Endodermal cell (in vitro differentiated cells): ENCODE measurements around the gene MOGAT1. TPM values are rescaled to one million over a fixed set of nuclear protein-coding genes. Genes with fewer than 3 reads are reported as not detected.

Experiments
- DNase-seq: peaks from one replicate; pipeline ENCODE4 v3.0.0-alpha.2; 2017
- H3K27ac ChIP-seq: 2 replicates; pipeline ENCODE4 v1.5.1; 2013; ENCODE audit warnings: mild to moderate bottlenecking, low read depth, low read length, moderate library complexity
- H3K27me3 ChIP-seq: 2 replicates; pipeline ENCODE4 v1.6.1; 2013; ENCODE audit warnings: mild to moderate bottlenecking, low read length, moderate library complexity; ENCODE audit not compliant: insufficient read depth, control insufficient read depth, poor library complexity, severe bottlenecking
- H3K36me3 ChIP-seq: 2 replicates; pipeline ENCODE4 v1.7.0; 2013; ENCODE audit warnings: mild to moderate bottlenecking, low read length, moderate library complexity; ENCODE audit not compliant: control insufficient read depth, insufficient read depth
- H3K4me1 ChIP-seq: one replicate; pipeline ENCODE4 v1.7.0; 2013; ENCODE audit warnings: low read length; ENCODE audit not compliant: control insufficient read depth, insufficient read depth
- H3K4me3 ChIP-seq: 2 replicates; pipeline ENCODE4 v1.5.1; 2013; ENCODE audit warnings: mild to moderate bottlenecking, low read length, moderate library complexity
- H3K9ac ChIP-seq: 2 replicates; pipeline ENCODE4 v1.6.1; 2013; ENCODE audit warnings: mild to moderate bottlenecking, low read length, moderate library complexity; ENCODE audit not compliant: poor library complexity, severe bottlenecking; ENCODE audit errors: extremely low read depth
- H3K9me3 ChIP-seq: 2 replicates; pipeline ENCODE4 v1.6.1; 2013; ENCODE audit warnings: mild to moderate bottlenecking, low read length, moderate library complexity; ENCODE audit not compliant: control insufficient read depth
- H3K27ac Mint-ChIP-seq: 2 replicates; pipeline ENCODE4 v1.8.0; 2020; ENCODE audit warnings: mixed read lengths
- H3K27me3 Mint-ChIP-seq: 2 replicates; pipeline ENCODE4 v1.8.0; 2021; ENCODE audit warnings: mild to moderate bottlenecking, mixed read lengths; ENCODE audit not compliant: insufficient read depth
- H3K36me3 Mint-ChIP-seq: 2 replicates; pipeline ENCODE4 v1.8.0; 2020; ENCODE audit warnings: low read depth, mixed read lengths
- H3K4me1 Mint-ChIP-seq: 2 replicates; pipeline ENCODE4 v1.8.0; 2020; ENCODE audit warnings: mixed read lengths
- H3K4me3 Mint-ChIP-seq: 2 replicates; pipeline ENCODE4 v1.8.0; 2020; ENCODE audit warnings: mild to moderate bottlenecking, moderate library complexity, mixed read lengths
- H3K9me3 Mint-ChIP-seq: 2 replicates; pipeline ENCODE4 v1.8.0; 2020; ENCODE audit warnings: mild to moderate bottlenecking, mixed read lengths
- CTCF ChIP-seq: fragments of 200-600 bp; sonication (generic); conservative IDR thresholded peaks from 2 replicates; pipeline ENCODE4 v1.5.0; 2021; ENCODE audit warnings: antibody characterized with exemption, mild to moderate bottlenecking
- WGBS, 2 experiments: methylation state at CpG; one replicate each; pipeline versions ENCODE4 v1.1.5 to v1.1.7; 2013; ENCODE audit warnings: missing lambda C conversion rate in 2 of 2, mixed read lengths in 1 of 2; ENCODE audit not compliant: insufficient coverage in 1 of 2, insufficient read length in 1 of 2; 5-methylcytosine and 5-hydroxymethylcytosine counted together
- total RNA-seq, 2 donors: library from RNA; stranded (reverse); fragmentation: NEBNext Ultra II Directional in 1 of 2; extraction: Animal tissue kit (Norgen Biotek cat#: 25700) in 1 of 2; gene quantifications; 2 replicates in 1 of 2; 3 replicates in 1 of 2; pipeline ENCODE4 v1.2.1, GENCODE V29; 2021

Gene MOGAT1
- total RNA-seq, 2 donors from 2014 or later = not detected

GRCh38 chr2:222738809-222739208 is 67.4 kb downstream of the MOGAT1 start:
- Histone ChIP-seq H3K27me3 (peaks cover 63% of the 10 kb centered on the region), H3K4me3 (no peak overlapping the region), H3K4me1 (no peaks in the 10 kb centered on the region), H3K9ac (no peak overlapping the region), H3K9me3 (no peaks in the 10 kb centered on the region), H3K27ac (no peak overlapping the region), H3K36me3 (no peaks in the 10 kb centered on the region)
- DNase-seq = no peak
- Mint-ChIP-seq H3K36me3 (no peaks in the 10 kb centered on the region), H3K4me3 (no peak overlapping the region), H3K9me3 (peaks cover 2% of the 10 kb centered on the region), H3K4me1 (no peaks in the 10 kb centered on the region), H3K27me3 (peaks cover 41% of the 10 kb centered on the region), H3K27ac (no peak overlapping the region)
- WGBS, 2 experiments = 80 to 91% methylated on average over 1 to 3 of the region's 3 CpGs
- TF ChIP-seq CTCF = no peak

- Mint-ChIP-seq H3K27ac (no peak overlapping the region), H3K27me3 (peaks cover 36% of the 10 kb centered on the region), H3K36me3 (no peaks in the 10 kb centered on the region), H3K4me1 (no peaks in the 10 kb centered on the region), H3K4me3 (no peak overlapping the region), H3K9me3 (peaks cover 2% of the 10 kb centered on the region)
- 93 to 100% methylated on average over 2 to 4 of the region's 4 CpGs for WGBS, 2 experiments
- Histone ChIP-seq H3K4me1 (no peaks in the 10 kb centered on the region), H3K27me3 (peaks cover 56% of the 10 kb centered on the region), H3K4me3 (no peak overlapping the region), H3K36me3 (no peaks in the 10 kb centered on the region), H3K27ac (no peak overlapping the region), H3K9ac (no peak overlapping the region), H3K9me3 (no peaks in the 10 kb centered on the region)
- no peak for DNase-seq
- TF ChIP-seq CTCF = no peak
Measured at GRCh38 chr2:222739939-222740338, 68.5 kb downstream of the MOGAT1 start.

GRCh38 chr2:222743251-222743812 is 71.9 kb downstream of the MOGAT1 start:
- Histone ChIP-seq H3K9ac (no peak overlapping the region), H3K27me3 (peaks cover 56% of the 10 kb centered on the region), H3K4me3 (no peak overlapping the region), H3K36me3 (no peaks in the 10 kb centered on the region), H3K4me1 (no peaks in the 10 kb centered on the region), H3K27ac (no peak overlapping the region), H3K9me3 (no peaks in the 10 kb centered on the region)
- no peaks in the 10 kb centered on the region for H3K36me3 Mint-ChIP-seq
- H3K9me3 Mint-ChIP-seq = peaks cover 2% of the 10 kb centered on the region
- no peak overlapping the region for H3K27ac Mint-ChIP-seq
- 84 to 100% methylated on average over 2 to 9 of the region's 10 CpGs for WGBS, 2 experiments
- no peak for DNase-seq
- TF ChIP-seq CTCF = no peak
- H3K4me3 Mint-ChIP-seq = no peak overlapping the region
- H3K4me1 Mint-ChIP-seq = no peaks in the 10 kb centered on the region
- H3K27me3 Mint-ChIP-seq = peaks cover 52% of the 10 kb centered on the region
